GM20000 (cell line): ENCODE results near the gene FARSB.

Experiments used
- DNase-seq: peaks from one replicate; pipeline ENCODE4 v3.0.0; 2012; ENCODE audit warnings: low spot score
- CTCF ChIP-seq: IDR thresholded peaks from 2 replicates; pipeline ENCODE4 v1.5.1; 2012; ENCODE audit warnings: mild to moderate bottlenecking, control low read depth; ENCODE audit errors: extremely low read depth, missing control alignments

The FARSB gene

GRCh38 chr2:222673273-222673672, 17.4 kb upstream of the FARSB start:
- TF ChIP-seq CTCF, result no peak

GRCh38 chr2:222672068-222672401, 16.1 kb upstream of the FARSB start:
- no peak for TF ChIP-seq CTCF
- DNase-seq, result no peak

More at GRCh38 chr2:222673273-222673672, 17.4 kb upstream of the FARSB start:
- DNase-seq, result no peak

GRCh38 chr2:222671259-222672067, 15.6 kb upstream of the FARSB start, which contains the start of gene MOGAT1:
TSS of gene MOGAT1 (plus strand) at chr2:222671658. CDS start at chr2:222671786, 128 bp downstream.
- DNase-seq, result no peak
- TF ChIP-seq CTCF, result no peak

- no peak for TF ChIP-seq CTCF
- no peak for DNase-seq
Observed at GRCh38 chr2:222670191-222671038, 14.5 kb upstream of the FARSB start.

- DNase-seq, result no peak
- no peak for TF ChIP-seq CTCF
Observed at GRCh38 chr2:222669353-222669752, 13.5 kb upstream of the FARSB start.

- DNase-seq, result no peak
- no peak for TF ChIP-seq CTCF
Observed at GRCh38 chr2:222668494-222669154, 12.7 kb upstream of the FARSB start.

GRCh38 chr2:222663479-222663878, 7.6 kb upstream of the FARSB start:
- TF ChIP-seq CTCF, result no peak
- DNase-seq, result no peak
